Fibroblast of mammary gland (primary cell): ENCODE data around the gene PIK3AP1.
A peak's percentile ranks its signal among the peaks of the same experiment; 100 is the strongest.
"Not testable (repeated sequence)": the region's sequence is repeated elsewhere in the genome, so short reads cannot be mapped to it uniquely, and the experiment has no call there.

Experiments
- DNase-seq: peaks from one replicate; pipeline ENCODE4 v3.0.0-alpha.2; 2010; ENCODE audit warnings: low read depth
- H3K4me3 ChIP-seq: 2 replicates; pipeline ENCODE4 v1.5.1; 2011; ENCODE audit warnings: low read depth, mild to moderate bottlenecking, low read length, moderate library complexity; ENCODE audit not compliant: control insufficient read depth
- TF ChIP-seq, protein P1 (sequence below): conservative IDR thresholded peaks from 2 replicates; pipeline ENCODE4 v1.5.1; 2011; ENCODE audit warnings: low read depth, low read length, inconsistent platforms; ENCODE audit not compliant: control insufficient read depth, insufficient read depth

The PIK3AP1 gene

DNA sequence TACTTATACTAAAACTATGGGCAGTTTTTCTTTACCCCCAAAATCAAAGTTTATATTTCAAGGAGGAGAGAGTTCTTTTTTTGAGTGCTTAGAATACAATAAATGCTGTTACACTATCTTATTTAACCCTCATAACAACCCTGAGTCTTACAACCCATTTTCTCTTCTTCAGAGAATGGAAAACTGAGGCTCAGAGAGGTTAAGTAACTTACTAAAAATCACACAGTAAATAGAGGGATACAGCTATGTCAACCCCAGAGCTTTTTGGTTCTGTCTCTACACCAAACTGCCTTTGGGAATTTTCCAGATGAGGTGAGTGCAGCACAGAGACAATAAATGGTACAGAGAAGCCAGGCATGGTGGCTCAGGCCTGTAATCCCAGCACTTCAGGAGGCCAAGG, 25.6 kb upstream of the PIK3AP1 start:
- no peak for DNase-seq
- no peak overlapping the region for H3K4me3 ChIP-seq
- TF ChIP-seq, protein P1, sequence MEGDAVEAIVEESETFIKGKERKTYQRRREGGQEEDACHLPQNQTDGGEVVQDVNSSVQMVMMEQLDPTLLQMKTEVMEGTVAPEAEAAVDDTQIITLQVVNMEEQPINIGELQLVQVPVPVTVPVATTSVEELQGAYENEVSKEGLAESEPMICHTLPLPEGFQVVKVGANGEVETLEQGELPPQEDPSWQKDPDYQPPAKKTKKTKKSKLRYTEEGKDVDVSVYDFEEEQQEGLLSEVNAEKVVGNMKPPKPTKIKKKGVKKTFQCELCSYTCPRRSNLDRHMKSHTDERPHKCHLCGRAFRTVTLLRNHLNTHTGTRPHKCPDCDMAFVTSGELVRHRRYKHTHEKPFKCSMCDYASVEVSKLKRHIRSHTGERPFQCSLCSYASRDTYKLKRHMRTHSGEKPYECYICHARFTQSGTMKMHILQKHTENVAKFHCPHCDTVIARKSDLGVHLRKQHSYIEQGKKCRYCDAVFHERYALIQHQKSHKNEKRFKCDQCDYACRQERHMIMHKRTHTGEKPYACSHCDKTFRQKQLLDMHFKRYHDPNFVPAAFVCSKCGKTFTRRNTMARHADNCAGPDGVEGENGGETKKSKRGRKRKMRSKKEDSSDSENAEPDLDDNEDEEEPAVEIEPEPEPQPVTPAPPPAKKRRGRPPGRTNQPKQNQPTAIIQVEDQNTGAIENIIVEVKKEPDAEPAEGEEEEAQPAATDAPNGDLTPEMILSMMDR, result no peak

DNA sequence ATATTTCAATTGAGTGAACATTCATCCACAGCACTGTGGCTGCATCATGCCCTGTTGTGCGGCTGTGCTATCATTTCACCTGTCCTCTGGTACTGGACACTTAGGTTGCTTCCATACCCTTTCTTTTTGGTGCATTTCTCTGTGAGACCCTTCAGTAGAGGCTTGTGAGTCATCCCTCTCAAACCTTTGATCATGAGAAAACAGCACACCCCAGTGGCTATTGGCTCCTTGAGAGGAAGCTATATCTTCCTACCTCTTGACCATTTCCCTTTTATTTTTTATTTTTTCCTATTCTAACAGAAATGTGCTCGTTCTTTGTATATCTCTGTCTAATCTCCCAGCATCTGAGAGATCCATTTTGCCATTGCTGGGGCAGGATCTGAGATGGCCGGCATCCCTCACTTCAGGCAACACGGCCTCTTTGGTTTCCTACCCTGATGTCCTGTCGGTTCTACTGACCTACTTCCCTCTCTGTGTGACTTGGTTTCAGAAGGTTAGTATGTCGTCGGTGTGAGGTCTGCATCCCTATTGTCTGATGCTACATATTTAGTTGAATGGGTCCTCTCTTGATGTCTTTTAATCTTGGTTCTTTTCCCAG, 23.8 kb upstream of the PIK3AP1 start:
- TF ChIP-seq, protein P1, result peak; percentile 15
- H3K4me3 ChIP-seq, result no peak overlapping the region
- peak; percentile 15 for DNase-seq

DNA sequence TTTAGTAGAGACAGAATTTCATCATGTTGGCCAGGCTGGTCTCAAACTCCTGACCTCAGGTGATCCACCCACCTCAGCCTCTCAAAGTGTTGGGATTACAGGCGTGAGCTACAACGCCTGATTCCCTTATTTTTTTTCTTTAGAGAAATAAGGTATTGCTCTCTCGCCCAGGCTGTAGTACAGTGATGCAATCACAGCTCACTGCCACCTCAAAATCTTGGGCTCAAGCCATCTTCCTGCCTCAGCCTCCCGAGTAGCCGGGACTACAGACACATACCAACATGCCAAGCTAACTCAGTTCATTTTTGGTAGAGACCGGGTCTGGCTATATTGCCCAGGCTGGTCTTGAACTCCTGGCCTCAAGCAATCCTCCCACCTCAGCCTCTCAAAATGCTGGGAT, 21.2 kb upstream of the PIK3AP1 start:
- not testable (repeated sequence) for H3K4me3 ChIP-seq, DNase-seq

DNA sequence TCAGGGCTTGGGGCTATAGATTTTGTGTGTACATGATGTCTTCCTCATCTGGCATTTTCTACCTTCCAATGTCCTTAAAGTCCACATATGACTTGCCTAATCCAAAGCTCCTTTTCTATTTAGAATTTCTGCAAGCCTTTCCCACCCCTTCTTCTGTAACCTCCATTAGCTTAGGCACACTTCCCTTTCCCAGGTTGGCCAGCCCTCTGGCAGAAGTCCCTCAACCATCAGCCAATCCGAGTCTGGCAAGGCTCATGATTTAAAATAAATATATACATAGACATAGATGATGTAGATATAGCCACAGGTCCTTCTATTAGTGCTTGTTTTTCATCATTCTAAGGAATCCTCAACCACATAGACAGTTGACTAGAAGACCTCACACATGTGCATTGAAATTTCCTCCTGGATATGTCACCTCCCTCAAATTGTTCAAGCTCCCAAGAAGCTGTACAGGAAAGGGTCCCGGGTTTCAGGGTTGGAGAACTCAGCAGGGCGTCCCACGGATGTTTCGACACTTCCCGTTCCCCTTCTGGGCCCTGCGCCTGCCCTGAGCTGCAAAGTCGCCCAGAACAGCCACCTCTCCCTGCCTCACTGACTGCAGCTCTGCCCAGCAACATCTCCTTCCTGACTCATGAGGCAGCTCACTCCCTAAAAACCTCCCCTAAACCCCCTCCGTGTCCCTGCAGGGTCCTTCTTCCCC, 20.4 kb upstream of the PIK3AP1 start:
- H3K4me3 ChIP-seq, result no peak overlapping the region
- DNase-seq, result no peak
- TF ChIP-seq, protein P1, result no peak

DNA sequence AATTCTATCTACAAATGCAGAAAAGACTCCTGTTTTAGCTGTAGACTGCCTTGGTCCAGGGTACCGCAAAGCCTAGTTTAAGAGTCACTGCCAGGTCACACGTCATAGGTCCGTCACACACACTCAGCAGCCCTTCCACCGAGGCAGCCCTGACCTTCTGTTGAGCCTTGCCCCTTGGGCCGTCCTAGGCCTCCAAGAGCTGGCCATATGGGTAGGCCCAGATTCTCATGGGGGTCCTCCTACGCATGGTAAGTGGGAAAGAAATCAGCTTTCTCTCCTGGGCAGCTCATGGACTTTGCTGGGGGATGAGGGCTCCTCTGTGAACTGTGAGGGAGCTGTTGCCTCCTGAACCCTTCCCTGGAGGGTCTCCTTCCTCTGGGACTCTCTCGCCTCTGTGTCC, 19.8 kb upstream of the PIK3AP1 start:
- H3K4me3 ChIP-seq, result no peak overlapping the region
- no peak for DNase-seq
- TF ChIP-seq, protein P1, result no peak

DNA sequence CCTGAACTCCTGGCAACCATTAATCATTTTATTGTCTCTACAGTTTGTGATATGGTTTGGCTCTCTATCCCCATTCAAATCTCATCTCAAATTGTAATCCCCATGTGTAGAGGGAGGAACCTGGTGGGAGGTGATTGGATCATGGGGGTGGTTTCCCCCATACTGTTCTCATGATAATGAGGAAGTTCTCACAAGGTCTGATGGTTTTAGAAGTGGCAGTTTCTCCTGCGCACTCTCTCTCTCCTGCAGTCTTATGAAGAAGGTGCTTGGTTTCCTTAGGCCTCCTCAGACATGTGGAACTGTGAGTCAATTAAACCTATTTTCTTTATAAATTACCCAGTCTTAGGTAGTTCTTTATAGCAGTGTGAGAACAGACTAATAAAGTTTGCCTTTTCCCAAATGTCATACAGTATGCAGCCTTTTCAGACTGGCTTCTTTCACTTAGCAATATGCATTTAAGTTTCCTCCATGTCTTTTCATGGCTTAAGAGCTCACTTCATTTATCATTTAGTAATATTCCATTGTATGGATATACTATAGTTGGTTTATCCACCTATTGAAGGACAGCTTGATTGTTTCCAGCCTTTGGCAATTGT, 17.1 kb upstream of the PIK3AP1 start:
- H3K4me3 ChIP-seq, DNase-seq: not testable (repeated sequence)

DNA sequence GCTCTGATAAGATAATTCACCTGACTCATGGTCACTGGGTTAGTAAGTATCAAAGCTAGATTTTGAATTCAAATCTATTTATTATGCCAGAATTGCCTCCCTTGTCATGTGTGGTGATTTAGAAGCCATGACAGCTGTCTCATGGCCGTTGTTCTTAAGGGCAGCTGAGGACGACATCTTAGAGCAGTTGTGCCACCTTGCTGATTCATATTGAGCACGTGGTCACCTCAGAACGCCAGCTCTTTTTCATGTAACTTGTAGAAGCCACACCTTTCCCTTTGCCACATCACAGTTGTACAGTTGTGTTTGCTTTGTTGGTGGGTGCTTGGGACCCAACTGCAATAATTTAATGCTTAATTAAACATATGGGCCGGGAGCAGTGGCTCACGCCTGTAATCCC, 4.3 kb upstream of the PIK3AP1 start:
- H3K4me3 ChIP-seq, result no peak overlapping the region
- TF ChIP-seq, protein P1, result no peak
- DNase-seq, result no peak
